Neural cell (in vitro differentiated cells): ENCODE measurements around the gene ETV6. TPM values are rescaled to one million over a fixed set of nuclear protein-coding genes. Genes with fewer than 3 reads are reported as not detected.

Source experiments
- H2AFZ ChIP-seq: fragments of 200-600, 300-800 bp; sonication (generic), shearing (Covaris generic); 2 replicates; pipeline ENCODE4 v1.6.0; 2014; ENCODE audit warnings: low read depth, mild to moderate bottlenecking, antibody characterized with exemption, low read length, moderate library complexity
- H3F3A ChIP-seq: fragments of 200-600 bp; shearing (Covaris generic); 2 replicates; pipeline ENCODE4 v1.6.1; 2016; ENCODE audit warnings: mild to moderate bottlenecking, moderate library complexity, mixed read lengths, antibody characterized with exemption, low read length; ENCODE audit not compliant: insufficient read depth, poor library complexity, severe bottlenecking
- H3K27ac ChIP-seq: fragments of 200-600, 300-800 bp; sonication (generic), shearing (Covaris generic); 2 replicates; pipeline ENCODE4 v1.5.1; 2014; ENCODE audit warnings: mild to moderate bottlenecking, low read length, moderate library complexity
- H3K27me3 ChIP-seq: fragments of 300-800, 200-600 bp; sonication (generic), shearing (Covaris generic); 2 replicates; pipeline ENCODE4 v1.6.0; 2014; ENCODE audit warnings: mild to moderate bottlenecking, low read depth, low read length, moderate library complexity; ENCODE audit not compliant: insufficient read depth
- H3K36me3 ChIP-seq: fragments of 300-800, 200-600 bp; sonication (generic), shearing (Covaris generic); 2 replicates; pipeline ENCODE4 v1.5.1; 2014; ENCODE audit warnings: mild to moderate bottlenecking, antibody characterized with exemption, low read length, moderate library complexity; ENCODE audit not compliant: insufficient read depth
- H3K4me2 ChIP-seq: fragments of 300-800, 200-600 bp; sonication (generic), shearing (Covaris generic); 2 replicates; pipeline ENCODE4 v1.6.0; 2014; ENCODE audit warnings: mild to moderate bottlenecking, low read length
- H3K4me3 ChIP-seq: fragments of 300-800, 200-600 bp; sonication (generic), shearing (Covaris generic); 2 replicates; pipeline ENCODE4 v1.5.1; 2014; ENCODE audit warnings: mild to moderate bottlenecking, low read length, moderate library complexity
- H3K79me2 ChIP-seq: fragments of 200-600 bp; shearing (Covaris generic); replicated peaks from 2 replicates; pipeline ENCODE4 v1.6.0; 2014; ENCODE audit warnings: mild to moderate bottlenecking, low read length, moderate library complexity; ENCODE audit not compliant: insufficient read depth
- H3K9ac ChIP-seq: fragments of 300-800, 200-600 bp; sonication (generic), shearing (Covaris generic); 2 replicates; pipeline ENCODE4 v1.6.1; 2016; ENCODE audit warnings: mild to moderate bottlenecking, low read length, mixed read lengths
- H3K9me2 ChIP-seq: fragments of 200-600 bp; shearing (Covaris generic); 2 replicates; pipeline ENCODE4 v1.6.1; 2016; ENCODE audit warnings: mild to moderate bottlenecking, low read length, mixed read lengths; ENCODE audit not compliant: insufficient read depth
- H3K9me3 ChIP-seq: fragments of 200-600, 300-800 bp; sonication (generic), shearing (Covaris generic); 2 replicates; pipeline ENCODE4 v1.6.1; 2016; ENCODE audit warnings: mild to moderate bottlenecking, mixed run types, low read length, moderate library complexity, mixed read lengths
- H4K20me1 ChIP-seq: fragments of 200-600 bp; shearing (Covaris generic); 2 replicates; pipeline ENCODE4 v1.6.1; 2016; ENCODE audit warnings: mild to moderate bottlenecking, mixed run types; ENCODE audit not compliant: insufficient read depth
- EP300 ChIP-seq: fragments of 450-650 bp; conservative IDR thresholded peaks from 2 replicates; pipeline ENCODE4 v1.6.1; 2014; ENCODE audit warnings: antibody characterized with exemption, mild to moderate bottlenecking, moderate library complexity; ENCODE audit not compliant: poor library complexity, severe bottlenecking
- EZH2 ChIP-seq: fragments of 200-600, 300-800 bp; shearing (Covaris generic), sonication (generic); IDR thresholded peaks from 2 replicates; pipeline ENCODE4 v1.6.1; 2014; ENCODE audit warnings: antibody characterized with exemption, low read length, borderline replicate concordance, mild to moderate bottlenecking; ENCODE audit not compliant: insufficient read depth, poor library complexity, severe bottlenecking
- MXI1 ChIP-seq: fragments of 450-650 bp; conservative IDR thresholded peaks from 2 replicates; pipeline ENCODE4 v1.6.1; 2014; ENCODE audit warnings: antibody characterized with exemption, mild to moderate bottlenecking; ENCODE audit not compliant: poor library complexity, severe bottlenecking
- POLR2AphosphoS5 ChIP-seq: IDR thresholded peaks from 2 replicates; pipeline ENCODE4 v1.6.1; 2012
- RAD21 ChIP-seq: fragments of 450-650 bp; conservative IDR thresholded peaks from 2 replicates; pipeline ENCODE4 v1.6.1; 2014; ENCODE audit warnings: antibody characterized with exemption, mild to moderate bottlenecking, moderate library complexity
- SMC3 ChIP-seq: fragments of 450-650 bp; conservative IDR thresholded peaks from 2 replicates; pipeline ENCODE4 v1.6.1; 2014; ENCODE audit warnings: antibody characterized with exemption, mild to moderate bottlenecking, moderate library complexity; ENCODE audit not compliant: poor library complexity
- TAF1 ChIP-seq: IDR thresholded peaks from 2 replicates; pipeline ENCODE4 v1.6.1; 2012; ENCODE audit warnings: low read depth
- polyA plus RNA-seq: library from polyadenylated mRNA; depleted of rRNA; stranded (reverse); fragments of >200 nt; gene quantifications from 2 replicates; pipeline ENCODE4 v1.2.3, GENCODE V29; 2014
- TF ChIP-seq, protein P1 (sequence below): IDR thresholded peaks from 2 replicates; pipeline ENCODE4 v1.6.1; 2012; ENCODE audit warnings: borderline replicate concordance
- TF ChIP-seq, protein P2 (sequence below): fragments of 450-650 bp; IDR thresholded peaks from 2 replicates; pipeline ENCODE4 v1.5.1; 2014; ENCODE audit warnings: antibody characterized with exemption, mild to moderate bottlenecking, moderate library complexity; ENCODE audit not compliant: poor library complexity, severe bottlenecking

ETV6 gene
- polyA plus RNA-seq, 1 donor from 2014 or later = 1.6 TPM

DNA sequence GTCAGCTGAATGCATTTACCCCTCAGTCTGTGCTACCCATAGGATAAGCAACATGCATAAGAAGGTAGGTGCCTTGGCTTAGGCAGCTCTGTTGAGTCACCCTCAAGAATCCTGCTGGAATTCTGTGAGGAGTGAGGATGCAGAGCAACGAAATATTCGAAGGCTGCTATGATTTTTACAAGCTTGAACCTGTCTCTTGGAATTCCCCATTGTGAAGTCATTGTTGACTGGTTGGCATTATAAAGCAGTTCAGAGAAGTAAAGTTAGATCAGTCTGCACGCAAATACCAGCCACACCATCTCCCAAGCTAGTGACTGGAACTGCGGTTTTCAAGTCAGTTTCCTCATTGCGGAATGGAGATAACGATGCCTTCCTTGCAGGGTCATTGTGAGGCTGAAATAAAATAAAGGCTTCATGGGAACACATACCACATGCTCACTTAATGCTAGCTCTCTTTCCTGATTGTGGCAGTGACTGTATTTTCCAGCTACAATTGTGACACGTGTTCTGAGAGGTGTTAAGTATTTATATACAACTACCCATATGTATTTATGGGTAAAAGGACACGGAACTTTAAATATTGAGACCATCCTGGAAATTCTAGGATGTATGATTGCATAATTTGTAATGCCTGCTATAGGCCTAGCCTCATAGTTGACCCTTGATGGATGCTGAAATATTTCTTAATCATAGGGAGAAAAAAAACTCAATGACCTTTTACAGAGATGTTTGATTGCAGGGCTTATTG is 96.7 kb downstream of the ETV6 start:
- H3F3A ChIP-seq = no peaks in the 10 kb centered on the region
- no peak overlapping the region for H3K9ac ChIP-seq
- H3K4me3 ChIP-seq = no peak overlapping the region
- no peaks in the 10 kb centered on the region for H4K20me1 ChIP-seq
- H3K27ac ChIP-seq = no peak overlapping the region
- no peak overlapping the region for H3K4me2 ChIP-seq
- no peak overlapping the region for H2AFZ ChIP-seq
- TF ChIP-seq, protein P1, sequence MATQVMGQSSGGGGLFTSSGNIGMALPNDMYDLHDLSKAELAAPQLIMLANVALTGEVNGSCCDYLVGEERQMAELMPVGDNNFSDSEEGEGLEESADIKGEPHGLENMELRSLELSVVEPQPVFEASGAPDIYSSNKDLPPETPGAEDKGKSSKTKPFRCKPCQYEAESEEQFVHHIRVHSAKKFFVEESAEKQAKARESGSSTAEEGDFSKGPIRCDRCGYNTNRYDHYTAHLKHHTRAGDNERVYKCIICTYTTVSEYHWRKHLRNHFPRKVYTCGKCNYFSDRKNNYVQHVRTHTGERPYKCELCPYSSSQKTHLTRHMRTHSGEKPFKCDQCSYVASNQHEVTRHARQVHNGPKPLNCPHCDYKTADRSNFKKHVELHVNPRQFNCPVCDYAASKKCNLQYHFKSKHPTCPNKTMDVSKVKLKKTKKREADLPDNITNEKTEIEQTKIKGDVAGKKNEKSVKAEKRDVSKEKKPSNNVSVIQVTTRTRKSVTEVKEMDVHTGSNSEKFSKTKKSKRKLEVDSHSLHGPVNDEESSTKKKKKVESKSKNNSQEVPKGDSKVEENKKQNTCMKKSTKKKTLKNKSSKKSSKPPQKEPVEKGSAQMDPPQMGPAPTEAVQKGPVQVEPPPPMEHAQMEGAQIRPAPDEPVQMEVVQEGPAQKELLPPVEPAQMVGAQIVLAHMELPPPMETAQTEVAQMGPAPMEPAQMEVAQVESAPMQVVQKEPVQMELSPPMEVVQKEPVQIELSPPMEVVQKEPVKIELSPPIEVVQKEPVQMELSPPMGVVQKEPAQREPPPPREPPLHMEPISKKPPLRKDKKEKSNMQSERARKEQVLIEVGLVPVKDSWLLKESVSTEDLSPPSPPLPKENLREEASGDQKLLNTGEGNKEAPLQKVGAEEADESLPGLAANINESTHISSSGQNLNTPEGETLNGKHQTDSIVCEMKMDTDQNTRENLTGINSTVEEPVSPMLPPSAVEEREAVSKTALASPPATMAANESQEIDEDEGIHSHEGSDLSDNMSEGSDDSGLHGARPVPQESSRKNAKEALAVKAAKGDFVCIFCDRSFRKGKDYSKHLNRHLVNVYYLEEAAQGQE = no peak
- no peak for TF ChIP-seq EZH2
- TF ChIP-seq, protein P2, sequence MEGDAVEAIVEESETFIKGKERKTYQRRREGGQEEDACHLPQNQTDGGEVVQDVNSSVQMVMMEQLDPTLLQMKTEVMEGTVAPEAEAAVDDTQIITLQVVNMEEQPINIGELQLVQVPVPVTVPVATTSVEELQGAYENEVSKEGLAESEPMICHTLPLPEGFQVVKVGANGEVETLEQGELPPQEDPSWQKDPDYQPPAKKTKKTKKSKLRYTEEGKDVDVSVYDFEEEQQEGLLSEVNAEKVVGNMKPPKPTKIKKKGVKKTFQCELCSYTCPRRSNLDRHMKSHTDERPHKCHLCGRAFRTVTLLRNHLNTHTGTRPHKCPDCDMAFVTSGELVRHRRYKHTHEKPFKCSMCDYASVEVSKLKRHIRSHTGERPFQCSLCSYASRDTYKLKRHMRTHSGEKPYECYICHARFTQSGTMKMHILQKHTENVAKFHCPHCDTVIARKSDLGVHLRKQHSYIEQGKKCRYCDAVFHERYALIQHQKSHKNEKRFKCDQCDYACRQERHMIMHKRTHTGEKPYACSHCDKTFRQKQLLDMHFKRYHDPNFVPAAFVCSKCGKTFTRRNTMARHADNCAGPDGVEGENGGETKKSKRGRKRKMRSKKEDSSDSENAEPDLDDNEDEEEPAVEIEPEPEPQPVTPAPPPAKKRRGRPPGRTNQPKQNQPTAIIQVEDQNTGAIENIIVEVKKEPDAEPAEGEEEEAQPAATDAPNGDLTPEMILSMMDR = no peak
- TF ChIP-seq TAF1 = no peak
- TF ChIP-seq POLR2AphosphoS5 = no peak
- TF ChIP-seq SMC3 = no peak
- no peak for TF ChIP-seq RAD21
- no peak for TF ChIP-seq EP300
- TF ChIP-seq MXI1 = no peak
- no peaks in the 10 kb centered on the region for H3K9me3 ChIP-seq
- H3K9me2 ChIP-seq = no peaks in the 10 kb centered on the region
- no peaks in the 10 kb centered on the region for H3K27me3 ChIP-seq
- no peaks in the 10 kb centered on the region for H3K36me3 ChIP-seq
- no peaks in the 10 kb centered on the region for H3K79me2 ChIP-seq

DNA sequence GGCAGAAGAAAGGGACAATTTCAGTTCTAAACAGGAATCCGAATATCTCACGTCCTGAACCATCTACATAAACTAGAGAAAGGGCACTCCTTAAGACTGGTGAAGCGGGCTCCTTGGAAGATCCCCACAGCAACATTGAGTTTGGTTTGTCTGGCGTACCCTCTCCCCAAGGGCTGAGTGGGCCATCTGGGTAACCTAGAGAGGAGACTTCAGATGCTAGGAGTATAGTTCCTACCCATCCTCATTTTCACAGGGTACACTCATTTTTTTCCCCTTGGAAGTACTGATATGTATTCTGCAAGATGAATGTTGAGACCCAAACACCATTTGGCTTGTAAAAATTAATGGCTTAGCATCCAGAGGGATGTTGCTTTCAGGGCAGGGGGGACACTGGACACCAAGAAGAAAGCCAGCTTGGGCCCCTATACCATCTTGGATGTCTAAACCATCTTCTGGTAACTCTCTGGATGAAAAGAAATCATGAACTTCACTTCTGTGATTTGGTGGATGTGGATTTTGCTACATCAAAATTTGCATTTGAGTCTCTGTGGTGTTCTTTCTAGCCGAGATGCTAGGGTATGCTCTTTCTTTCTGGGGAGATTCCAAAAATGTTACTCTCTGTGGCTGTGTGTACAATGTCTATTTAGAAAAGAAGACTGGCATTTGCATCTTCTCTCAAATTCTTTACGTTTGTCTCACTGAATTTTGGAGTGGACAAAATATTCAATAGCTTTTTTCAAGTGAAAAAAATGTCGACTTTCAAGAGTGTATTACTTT is 97.7 kb downstream of the ETV6 start:
- Histone ChIP-seq H3K9me3 (no peaks in the 10 kb centered on the region), H2AFZ (no peak overlapping the region), H3F3A (no peaks in the 10 kb centered on the region), H3K9me2 (no peaks in the 10 kb centered on the region), H3K4me2 (no peak overlapping the region), H3K4me3 (no peak overlapping the region), H3K36me3 (no peaks in the 10 kb centered on the region), H3K27me3 (no peaks in the 10 kb centered on the region), H3K79me2 (no peaks in the 10 kb centered on the region), H4K20me1 (no peaks in the 10 kb centered on the region), H3K27ac (no peak overlapping the region), H3K9ac (no peak overlapping the region)
- TF ChIP-seq EZH2 = no peak
- TF ChIP-seq, protein P1 = no peak
- no peak for TF ChIP-seq RAD21
- TF ChIP-seq MXI1 = no peak
- TF ChIP-seq, protein P2 = no peak
- no peak for TF ChIP-seq POLR2AphosphoS5
- TF ChIP-seq EP300 = no peak
- TF ChIP-seq TAF1 = no peak
- no peak for TF ChIP-seq SMC3
